ENCODE results near the gene DUSP11. TPM values are rescaled to one million over a fixed set of nuclear protein-coding genes. Genes with fewer than 3 reads are reported as not detected.

The DUSP11 gene
- total RNA-seq, 5 donors from 2014 or later (not counting 1 experiment from before 2014, with no cell fraction given), result 36.7 to 44.0 (median 38.4) TPM

DNA sequence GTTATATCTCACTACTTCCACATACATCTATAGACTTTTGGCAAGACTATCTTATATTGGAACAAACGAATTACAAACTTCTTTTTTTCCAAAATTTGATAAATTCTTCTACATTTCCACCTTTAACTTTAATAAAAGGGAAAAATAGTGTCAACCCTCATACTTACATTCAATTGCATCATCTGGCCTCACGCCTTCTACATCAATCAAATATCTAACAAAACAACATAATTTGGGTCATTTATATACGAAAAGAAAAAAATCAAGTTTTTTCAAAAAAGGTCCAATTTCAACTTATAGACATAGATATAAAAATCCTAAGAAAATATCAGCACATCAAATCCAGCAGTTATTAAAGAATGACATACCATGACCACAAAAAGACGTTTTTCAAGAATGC lies 12.9 kb downstream of the DUSP11 start:
- no peaks in the 10 kb centered on the region for H3K9me3 Mint-ChIP-seq
- Histone ChIP-seq H3K4me1 (ENCODE audit: control insufficient read depth in 1 of 2, extremely low read depth in 1 of 2, insufficient read depth in 2 of 2, low read length in 2 of 2) (no peaks in the 10 kb centered on the region), H3K4me3 (ENCODE audit: control insufficient read depth in 1 of 2, extremely low read depth in 1 of 2, low read length in 1 of 2) (no peak overlapping the region), H3K27me3 (replicated peaks in 1 of 2; ENCODE audit: control insufficient read depth in 2 of 2, extremely low read depth in 1 of 2, insufficient read depth in 2 of 2, low read length in 1 of 2) (no peaks in the 10 kb centered on the region), H3K9me3 (no peaks in the 10 kb centered on the region), H3K27ac (ENCODE audit: low read length) (no peak overlapping the region), H3K36me3 (ENCODE audit: control insufficient read depth in 2 of 2, extremely low read depth in 1 of 2, insufficient read depth in 1 of 2, low read length in 1 of 2) (peaks cover under 1 to 66% of the 10 kb centered on the region in 2 donors)
- CTCF ChIA-PET, result interaction anchor here in 1 of 2 donors (0.6 kb wide), 1 partner anchor 46 kb away, joined by 3 read pairs; no protein-coding TSS in a partner anchor
- WGBS (ENCODE audit: insufficient coverage), result 100% methylated on average over 3 of the region's 4 CpGs
- POLR2A ChIA-PET, result no interaction called here
- DNase-seq (no peak), ATAC-seq (replicated peaks in 1 of 4) (no peak)
- peaks cover 53% of the 10 kb centered on the region for H3K36me3 Mint-ChIP-seq
- H3K4me3 Mint-ChIP-seq, result no peak overlapping the region
- H3K27ac Mint-ChIP-seq, result no peak overlapping the region
- H3K4me1 Mint-ChIP-seq, result peaks cover 21 to 24% (median 22%) of the 10 kb centered on the region in 3 donors
- no peaks in the 10 kb centered on the region for H3K27me3 Mint-ChIP-seq

DNA sequence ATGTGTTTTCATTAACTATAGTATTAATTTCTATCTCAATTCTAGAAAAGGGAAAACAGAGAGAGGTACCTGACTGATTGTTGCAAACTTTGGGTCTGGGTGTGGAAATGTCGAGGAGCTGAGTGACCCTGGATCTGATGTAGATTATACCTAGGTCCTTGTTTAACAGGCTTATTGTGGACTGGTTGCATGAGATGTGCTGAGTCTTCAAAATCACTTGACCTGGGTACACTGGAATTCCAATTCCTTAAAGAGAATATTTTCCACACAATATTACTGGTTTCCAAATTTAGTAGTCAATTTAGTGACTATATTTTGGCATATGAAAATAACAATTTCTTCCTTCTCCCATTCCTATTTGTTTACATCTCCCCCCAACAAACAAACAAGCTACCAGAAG lies 13.6 kb downstream of the DUSP11 start:
- WGBS (ENCODE audit: insufficient coverage), result 100% methylated on average over 1 of the region's 1 CpG
- Histone ChIP-seq H3K27ac (ENCODE audit: low read length) (no peak overlapping the region), H3K27me3 (replicated peaks in 1 of 2; ENCODE audit: control insufficient read depth in 2 of 2, extremely low read depth in 1 of 2, insufficient read depth in 2 of 2, low read length in 1 of 2) (no peaks in the 10 kb centered on the region), H3K4me1 (ENCODE audit: control insufficient read depth in 1 of 2, extremely low read depth in 1 of 2, insufficient read depth in 2 of 2, low read length in 2 of 2) (no peaks in the 10 kb centered on the region), H3K4me3 (ENCODE audit: control insufficient read depth in 1 of 2, extremely low read depth in 1 of 2, low read length in 1 of 2) (no peak overlapping the region), H3K36me3 (ENCODE audit: control insufficient read depth in 2 of 2, extremely low read depth in 1 of 2, insufficient read depth in 1 of 2, low read length in 1 of 2) (peaks cover 0 to 71% of the 10 kb centered on the region in 2 donors), H3K9me3 (no peaks in the 10 kb centered on the region)
- CTCF ChIA-PET, result interaction anchor here in 1 of 2 donors (0.6 kb wide), 1 partner anchor 731 kb away, joined by 8 read pairs; no protein-coding TSS in a partner anchor
- no peak overlapping the region for H3K27ac Mint-ChIP-seq
- POLR2A ChIA-PET, result no interaction called here
- H3K27me3 Mint-ChIP-seq, result no peaks in the 10 kb centered on the region
- ATAC-seq (replicated peaks in 1 of 4) (no peak), DNase-seq (no peak)
- H3K9me3 Mint-ChIP-seq, result no peaks in the 10 kb centered on the region
- peaks cover 21 to 22% (median 21%) of the 10 kb centered on the region in 3 donors for H3K4me1 Mint-ChIP-seq
- H3K36me3 Mint-ChIP-seq, result peaks cover 51% of the 10 kb centered on the region
- H3K4me3 Mint-ChIP-seq, result no peak overlapping the region

DNA sequence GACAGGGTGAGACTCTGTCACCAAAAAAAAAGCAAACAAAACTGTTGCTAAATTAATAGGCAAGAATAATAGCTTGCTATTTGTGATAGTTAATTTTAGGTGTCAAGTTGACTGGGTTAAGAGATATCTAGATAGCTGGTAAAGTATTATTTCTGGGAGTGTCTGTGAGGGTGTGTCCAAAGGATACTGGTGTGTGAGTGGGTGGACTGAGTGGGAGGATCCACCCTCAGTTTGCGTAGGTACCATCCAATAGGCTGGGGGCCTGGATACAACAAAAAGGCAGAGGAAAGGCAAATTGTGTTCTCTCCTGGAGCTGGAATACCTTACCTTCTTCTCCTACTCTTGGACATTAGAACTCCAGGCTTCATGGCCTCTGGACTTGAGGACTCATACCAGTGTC lies 15.0 kb downstream of the DUSP11 start:
- H3K4me1 Mint-ChIP-seq, result peaks cover 11 to 14% (median 13%) of the 10 kb centered on the region in 3 donors
- Histone ChIP-seq H3K27ac (ENCODE audit: low read length) (no peak overlapping the region), H3K4me3 (ENCODE audit: control insufficient read depth in 1 of 2, extremely low read depth in 1 of 2, low read length in 1 of 2) (no peak overlapping the region), H3K36me3 (ENCODE audit: control insufficient read depth in 2 of 2, extremely low read depth in 1 of 2, insufficient read depth in 1 of 2, low read length in 1 of 2) (peaks cover 1 to 77% of the 10 kb centered on the region in 2 donors), H3K4me1 (ENCODE audit: control insufficient read depth in 1 of 2, extremely low read depth in 1 of 2, insufficient read depth in 2 of 2, low read length in 2 of 2) (no peaks in the 10 kb centered on the region), H3K9me3 (no peaks in the 10 kb centered on the region), H3K27me3 (replicated peaks in 1 of 2; ENCODE audit: control insufficient read depth in 2 of 2, extremely low read depth in 1 of 2, insufficient read depth in 2 of 2, low read length in 1 of 2) (no peaks in the 10 kb centered on the region)
- no peak overlapping the region for H3K4me3 Mint-ChIP-seq
- peaks cover 50% of the 10 kb centered on the region for H3K36me3 Mint-ChIP-seq
- WGBS (ENCODE audit: insufficient coverage), result no CpG with 5 or more reads among the region's 1 CpG
- H3K27ac Mint-ChIP-seq, result no peak overlapping the region
- CTCF ChIA-PET, result no interaction called here
- H3K9me3 Mint-ChIP-seq, result no peaks in the 10 kb centered on the region
- DNase-seq, result no peak
- POLR2A ChIA-PET, result no interaction called here
- H3K27me3 Mint-ChIP-seq, result no peaks in the 10 kb centered on the region
- no peak for ATAC-seq (replicated peaks in 1 of 4)

DNA sequence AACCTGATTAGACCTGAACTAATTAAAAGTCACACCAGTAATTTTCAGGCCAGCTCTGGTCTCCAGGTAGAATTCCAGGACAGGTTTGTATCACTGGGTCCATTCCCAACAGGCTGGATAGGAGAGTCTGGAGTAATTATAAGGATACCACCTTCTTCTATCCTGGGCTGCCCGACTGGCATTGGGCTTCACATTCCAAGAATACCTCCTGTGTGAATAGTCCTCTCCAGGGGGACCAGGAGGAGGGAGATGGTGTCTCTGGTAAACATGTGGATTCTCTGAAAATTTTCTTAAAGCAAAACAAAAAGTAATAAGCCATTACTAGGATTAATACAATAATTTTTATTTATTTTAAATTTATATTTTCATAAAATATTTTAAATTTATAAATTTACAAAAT lies 17.3 kb downstream of the DUSP11 start:
- no peaks in the 10 kb centered on the region for H3K9me3 Mint-ChIP-seq
- Histone ChIP-seq H3K36me3 (ENCODE audit: control insufficient read depth in 2 of 2, extremely low read depth in 1 of 2, insufficient read depth in 1 of 2, low read length in 1 of 2) (peaks cover 5 to 81% of the 10 kb centered on the region in 2 donors), H3K4me3 (ENCODE audit: control insufficient read depth in 1 of 2, extremely low read depth in 1 of 2, low read length in 1 of 2) (no peak overlapping the region), H3K4me1 (ENCODE audit: control insufficient read depth in 1 of 2, extremely low read depth in 1 of 2, insufficient read depth in 2 of 2, low read length in 2 of 2) (no peaks in the 10 kb centered on the region), H3K27me3 (replicated peaks in 1 of 2; ENCODE audit: control insufficient read depth in 2 of 2, extremely low read depth in 1 of 2, insufficient read depth in 2 of 2, low read length in 1 of 2) (no peaks in the 10 kb centered on the region), H3K9me3 (no peaks in the 10 kb centered on the region), H3K27ac (ENCODE audit: low read length) (no peak overlapping the region)
- peaks cover 1 to 2% (median 1%) of the 10 kb centered on the region in 3 donors for H3K4me1 Mint-ChIP-seq
- no peak for ATAC-seq (replicated peaks in 1 of 4)
- H3K36me3 Mint-ChIP-seq, result peaks cover 48% of the 10 kb centered on the region
- ChIA-PET POLR2A (no interaction called here), CTCF (interaction anchor here in 1 of 2 donors (0.6 kb wide), 1 partner anchor 13 kb away, joined by 6 read pairs; no protein-coding TSS in a partner anchor)
- H3K27ac Mint-ChIP-seq, result no peak overlapping the region
- no peak for DNase-seq
- WGBS (ENCODE audit: insufficient coverage), result no CpG with 5 or more reads among the region's 1 CpG
- no peaks in the 10 kb centered on the region for H3K27me3 Mint-ChIP-seq
- H3K4me3 Mint-ChIP-seq, result no peak overlapping the region

DNA sequence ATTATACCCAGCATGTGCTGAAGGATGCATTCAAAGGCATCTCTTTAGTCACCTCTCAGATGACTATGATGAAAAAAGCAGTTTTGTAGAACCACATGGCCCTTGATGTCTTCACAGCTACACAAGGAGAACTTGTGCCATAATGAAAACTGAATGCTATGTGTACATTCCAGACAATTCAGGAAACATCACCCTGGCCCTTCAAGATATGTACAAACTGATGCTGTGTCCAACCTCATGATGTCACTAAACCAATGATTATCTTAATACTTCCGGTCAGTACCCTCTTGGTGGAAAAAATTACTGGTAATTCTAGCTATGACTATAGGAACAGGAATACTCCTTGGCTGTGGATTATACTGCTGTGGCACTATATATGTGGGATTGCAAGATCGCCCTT lies 20.0 kb downstream of the DUSP11 start:
- ATAC-seq (replicated peaks in 1 of 4), result no peak
- Histone ChIP-seq H3K27me3 (replicated peaks in 1 of 2; ENCODE audit: control insufficient read depth in 2 of 2, extremely low read depth in 1 of 2, insufficient read depth in 2 of 2, low read length in 1 of 2) (no peaks in the 10 kb centered on the region), H3K4me1 (ENCODE audit: control insufficient read depth in 1 of 2, extremely low read depth in 1 of 2, insufficient read depth in 2 of 2, low read length in 2 of 2) (no peaks in the 10 kb centered on the region), H3K9me3 (no peaks in the 10 kb centered on the region), H3K36me3 (ENCODE audit: control insufficient read depth in 2 of 2, extremely low read depth in 1 of 2, insufficient read depth in 1 of 2, low read length in 1 of 2) (peaks cover 17 to 70% of the 10 kb centered on the region in 2 donors), H3K27ac (ENCODE audit: low read length) (no peak overlapping the region), H3K4me3 (ENCODE audit: control insufficient read depth in 1 of 2, extremely low read depth in 1 of 2, low read length in 1 of 2) (no peak overlapping the region)
- no peaks in the 10 kb centered on the region for H3K27me3 Mint-ChIP-seq
- H3K36me3 Mint-ChIP-seq, result peaks cover 38% of the 10 kb centered on the region
- CTCF ChIA-PET, result no interaction called here
- H3K4me3 Mint-ChIP-seq, result no peak overlapping the region
- DNase-seq, result no peak
- WGBS (ENCODE audit: insufficient coverage), result no CpG with 5 or more reads among the region's 2 CpGs
- POLR2A ChIA-PET, result interaction anchor here in 1 of 2 donors (0.7 kb wide), 1 partner anchor 12 kb away, joined by 3 read pairs; no protein-coding TSS in a partner anchor
- no peaks in the 10 kb centered on the region for H3K4me1 Mint-ChIP-seq
- no peak overlapping the region for H3K27ac Mint-ChIP-seq
- H3K9me3 Mint-ChIP-seq, result no peaks in the 10 kb centered on the region

DNA sequence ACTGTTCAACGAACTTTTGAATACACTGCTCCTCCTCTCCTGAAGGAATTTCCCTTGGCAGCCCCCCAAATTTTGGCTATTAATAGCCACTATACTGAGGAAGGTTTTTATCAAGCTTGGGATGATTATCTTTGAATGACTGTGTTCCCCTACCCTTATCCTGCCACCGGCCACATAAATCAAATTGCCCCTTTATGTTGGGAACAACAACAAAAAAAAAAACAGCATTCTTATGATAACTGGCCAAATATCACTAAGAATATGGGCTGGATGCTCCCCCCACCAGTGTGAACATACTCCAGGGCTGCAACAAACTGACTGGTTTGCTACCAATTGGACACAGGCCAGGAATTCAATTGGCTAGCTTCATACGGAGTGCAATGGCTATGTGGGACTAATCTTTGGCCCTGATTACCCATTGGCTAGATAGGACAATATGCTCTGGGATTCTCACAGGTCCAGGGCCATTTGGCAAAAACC lies 20.6 kb downstream of the DUSP11 start:
- Histone ChIP-seq H3K9me3 (no peaks in the 10 kb centered on the region), H3K4me3 (ENCODE audit: control insufficient read depth in 1 of 2, extremely low read depth in 1 of 2, low read length in 1 of 2) (no peak overlapping the region), H3K36me3 (ENCODE audit: control insufficient read depth in 2 of 2, extremely low read depth in 1 of 2, insufficient read depth in 1 of 2, low read length in 1 of 2) (peaks cover 17 to 68% of the 10 kb centered on the region in 2 donors), H3K4me1 (ENCODE audit: control insufficient read depth in 1 of 2, extremely low read depth in 1 of 2, insufficient read depth in 2 of 2, low read length in 2 of 2) (no peaks in the 10 kb centered on the region), H3K27me3 (replicated peaks in 1 of 2; ENCODE audit: control insufficient read depth in 2 of 2, extremely low read depth in 1 of 2, insufficient read depth in 2 of 2, low read length in 1 of 2) (no peaks in the 10 kb centered on the region), H3K27ac (ENCODE audit: low read length) (no peak overlapping the region)
- 93% methylated on average over 1 of the region's 3 CpGs for WGBS (ENCODE audit: insufficient coverage)
- ATAC-seq (replicated peaks in 1 of 4) (no peak), DNase-seq (no peak)
- no peaks in the 10 kb centered on the region for H3K27me3 Mint-ChIP-seq
- H3K4me3 Mint-ChIP-seq, result no peak overlapping the region
- H3K36me3 Mint-ChIP-seq, result peaks cover 41% of the 10 kb centered on the region
- CTCF ChIA-PET, result no interaction called here
- H3K4me1 Mint-ChIP-seq, result no peaks in the 10 kb centered on the region
- H3K9me3 Mint-ChIP-seq, result no peaks in the 10 kb centered on the region
- no peak overlapping the region for H3K27ac Mint-ChIP-seq
- POLR2A ChIA-PET, result no interaction called here
